NOMO-1 (cell line): ENCODE data around the gene OTOGL.
A peak's percentile ranks its signal among the peaks of the same experiment; 100 is the strongest.
"Not testable (repeated sequence)": the region's sequence is repeated elsewhere in the genome, so short reads cannot be mapped to it uniquely, and the experiment has no call there.

Experiments used
- DNase-seq, 2 experiments: peaks; one replicate each; lab custom pipeline; 2025; ENCODE audit not compliant: unreplicated experiment in 2 of 2; lab: John Stamatoyannopoulos, UW

OTOGL gene, protein sequence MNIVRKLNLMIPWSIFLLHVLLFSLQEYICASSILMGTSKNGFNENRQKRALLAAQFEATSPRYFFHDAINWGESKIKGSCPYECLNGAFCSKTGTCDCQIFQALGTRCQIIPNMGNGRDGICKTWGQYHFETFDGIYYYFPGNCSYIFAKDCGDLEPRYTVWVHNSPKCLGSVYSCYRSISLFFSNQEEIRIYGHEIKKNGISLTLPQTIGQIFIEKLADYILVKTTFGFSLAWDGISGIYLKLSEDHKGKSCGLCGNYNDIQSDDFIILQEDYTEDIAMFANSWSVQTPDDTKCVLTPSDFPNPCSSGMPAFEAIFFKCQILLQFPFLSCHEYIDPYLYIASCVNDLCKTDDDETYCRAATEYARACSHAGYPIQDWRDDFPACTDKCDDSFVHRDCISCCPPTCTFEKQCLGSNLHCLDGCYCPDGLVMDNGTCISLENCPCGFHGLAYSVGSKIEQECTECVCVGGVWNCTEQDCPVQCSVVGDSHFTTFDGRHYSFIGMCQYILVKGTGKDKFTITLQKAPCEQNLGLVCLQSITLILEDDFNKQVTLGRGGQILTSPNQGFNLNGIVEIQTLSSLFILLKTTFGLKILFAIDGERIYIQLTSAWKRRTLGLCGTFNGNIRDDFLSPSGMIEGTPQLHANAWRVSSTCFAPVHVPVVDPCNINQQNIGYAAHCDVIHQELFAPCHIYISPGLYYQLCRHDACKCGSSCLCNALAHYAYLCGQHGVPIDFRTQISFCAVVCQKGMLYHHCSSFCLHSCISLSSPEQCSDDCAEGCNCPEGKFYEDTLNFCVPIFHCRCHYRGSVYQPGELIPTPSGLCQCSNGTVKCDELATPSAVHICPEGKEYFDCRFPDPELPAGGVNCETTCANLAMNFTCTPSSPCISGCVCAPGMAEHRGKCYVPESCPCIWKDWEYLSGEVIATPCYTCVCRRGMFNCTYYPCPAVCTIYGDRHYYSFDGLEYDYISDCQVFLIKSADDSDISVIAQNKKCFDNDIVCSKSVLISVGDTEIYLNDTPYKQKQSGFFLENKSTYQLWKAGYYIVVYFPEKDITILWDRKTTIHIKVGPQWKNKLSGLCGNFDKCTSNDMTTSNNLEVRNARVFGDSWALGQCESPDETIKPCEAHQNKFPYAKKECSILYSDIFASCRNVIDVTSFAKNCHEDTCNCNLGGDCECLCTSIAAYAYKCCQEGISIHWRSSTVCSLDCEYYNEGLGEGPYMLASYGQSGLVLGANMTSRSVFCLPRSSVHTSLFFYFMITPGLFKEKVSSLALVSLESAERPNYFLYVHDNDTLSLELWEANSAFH (N-terminal part only)

DNA sequence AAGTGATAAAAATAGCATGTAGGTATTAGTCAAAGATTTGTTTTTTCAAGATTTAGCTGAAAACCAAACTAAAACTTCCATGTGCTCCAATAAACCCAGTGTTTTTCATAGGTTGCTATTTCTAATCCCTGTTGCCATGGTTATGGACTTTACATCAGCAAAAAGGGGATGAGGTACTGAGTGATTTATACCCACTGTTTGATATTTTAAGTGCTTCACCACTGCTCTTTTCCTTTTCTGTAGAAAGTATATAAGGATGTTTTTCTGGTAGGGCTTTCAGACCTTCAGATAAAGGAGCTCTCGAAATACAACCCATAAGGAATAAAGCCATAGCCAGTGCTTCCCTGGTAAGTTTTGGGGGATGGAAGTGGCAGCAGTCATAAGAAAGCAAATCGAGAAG, at the start of gene OTOGL:
TSS of gene OTOGL (plus strand) at position 279 of the 400 bp plus-strand sequence. CDS start 109,895 bp downstream, outside the sequence.
- DNase-seq: no peak

DNA sequence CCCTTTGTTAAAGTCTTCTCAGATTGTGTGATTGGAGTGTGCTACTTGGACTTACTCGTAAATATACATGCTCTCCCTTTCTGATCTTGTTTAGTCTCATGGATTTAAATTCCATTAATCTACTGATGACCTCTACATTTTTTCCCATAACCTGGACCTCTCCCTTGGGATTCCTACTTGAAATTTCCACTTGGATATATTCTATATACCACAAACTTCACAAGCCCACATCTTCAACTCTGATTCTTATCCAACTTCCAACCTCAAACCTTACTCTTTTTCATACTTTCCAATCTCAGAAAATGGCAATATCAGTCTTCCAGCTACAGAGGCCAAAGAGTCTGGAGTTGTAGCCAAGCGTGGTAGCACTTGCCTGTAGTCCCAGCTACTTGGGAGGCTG, 49.1 kb upstream of the OTOGL start:
- DNase-seq: no peak

DNA sequence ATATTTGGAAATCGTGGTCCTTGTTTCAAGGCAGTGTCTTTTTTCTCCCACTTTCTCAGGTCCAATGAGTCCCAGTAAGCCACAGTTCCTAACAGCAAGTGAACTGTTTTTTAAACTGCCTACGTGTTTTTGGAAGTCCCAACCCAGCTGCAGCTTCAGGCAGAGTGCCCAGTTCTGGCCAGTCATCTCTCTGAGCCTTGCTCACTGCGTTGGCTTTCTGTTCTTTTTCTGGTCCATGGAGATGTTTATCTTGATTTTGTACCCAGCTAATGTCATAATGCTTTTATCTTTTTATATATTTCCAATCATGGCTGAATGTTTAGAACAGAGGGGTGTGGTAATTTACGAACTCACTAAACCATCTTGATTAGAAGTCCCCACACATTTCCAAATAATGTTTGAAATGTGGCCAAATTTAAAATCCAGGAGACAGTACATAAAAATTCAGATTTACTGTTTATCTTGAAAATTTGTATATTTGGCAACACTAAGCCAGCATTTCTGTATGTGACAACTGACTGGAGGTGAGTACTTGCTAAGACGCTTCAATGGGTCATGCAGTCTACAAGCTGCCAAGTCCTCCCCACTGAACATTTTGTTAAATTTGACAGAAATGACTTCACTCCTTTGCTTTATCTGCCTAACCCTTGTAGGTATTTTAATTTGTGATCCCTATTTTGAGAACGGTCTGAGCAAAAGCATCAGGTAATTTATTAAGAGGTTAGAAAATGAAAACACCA, 46.1 kb upstream of the OTOGL start:
- no peak for DNase-seq

DNA sequence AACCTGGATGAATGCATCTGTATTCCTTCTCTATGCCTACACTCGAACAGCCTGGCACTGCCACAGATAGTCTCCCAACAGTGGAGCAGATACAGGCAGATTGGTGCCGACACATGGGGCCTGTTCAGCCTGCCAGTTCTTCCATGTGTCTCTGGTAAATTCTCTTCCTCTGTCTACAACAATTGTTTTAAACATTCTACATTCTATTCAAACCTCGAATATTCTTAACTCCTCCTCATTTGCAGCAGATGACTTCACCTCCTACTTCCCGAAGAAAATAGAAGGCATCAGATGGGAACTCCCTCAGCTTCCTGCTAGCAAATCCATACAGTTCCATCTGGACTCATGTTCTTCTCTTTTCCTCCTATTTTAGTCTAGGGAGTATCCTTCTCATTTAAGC, 43.1 kb upstream of the OTOGL start:
- no peak for DNase-seq

DNA sequence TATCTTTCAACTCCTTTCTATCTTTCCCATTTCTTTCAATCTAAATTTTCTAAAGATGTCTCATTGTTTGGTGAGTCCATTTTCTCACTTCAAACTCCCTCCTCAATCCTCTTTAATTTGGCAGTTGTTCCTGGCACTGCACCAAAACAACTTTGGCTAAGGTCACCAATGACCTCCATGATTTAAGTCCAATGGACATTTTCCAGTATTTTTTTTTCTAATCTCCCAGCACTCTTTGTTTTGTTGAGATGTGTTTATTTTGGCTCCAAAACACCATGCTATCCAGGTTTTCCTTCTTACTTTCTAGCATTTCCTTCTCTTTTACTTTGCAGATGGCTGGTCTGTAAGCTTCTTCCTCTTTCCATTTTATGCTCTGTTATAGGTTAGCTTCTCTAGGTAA, 42.5 kb upstream of the OTOGL start:
- no peak for DNase-seq

DNA sequence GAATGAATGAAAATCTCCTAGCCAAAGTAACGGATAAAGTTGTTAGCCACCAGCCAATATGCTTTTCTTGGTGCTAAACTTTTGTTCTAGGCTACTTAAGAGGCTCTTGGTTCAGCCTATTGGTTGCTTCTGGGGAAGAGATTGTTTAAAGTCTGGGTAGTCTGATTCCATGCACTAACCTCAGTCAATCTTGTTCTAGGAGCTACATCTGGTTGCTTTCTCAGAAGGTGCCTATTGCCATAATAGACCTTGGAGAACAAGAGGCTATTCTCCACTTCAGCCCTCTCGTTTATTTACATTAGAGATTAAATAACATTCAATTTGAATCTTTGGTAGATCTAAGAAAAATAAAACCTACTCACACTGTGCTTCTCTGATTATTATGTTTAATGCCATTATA, 40.8 kb upstream of the OTOGL start:
- no peak for DNase-seq

DNA sequence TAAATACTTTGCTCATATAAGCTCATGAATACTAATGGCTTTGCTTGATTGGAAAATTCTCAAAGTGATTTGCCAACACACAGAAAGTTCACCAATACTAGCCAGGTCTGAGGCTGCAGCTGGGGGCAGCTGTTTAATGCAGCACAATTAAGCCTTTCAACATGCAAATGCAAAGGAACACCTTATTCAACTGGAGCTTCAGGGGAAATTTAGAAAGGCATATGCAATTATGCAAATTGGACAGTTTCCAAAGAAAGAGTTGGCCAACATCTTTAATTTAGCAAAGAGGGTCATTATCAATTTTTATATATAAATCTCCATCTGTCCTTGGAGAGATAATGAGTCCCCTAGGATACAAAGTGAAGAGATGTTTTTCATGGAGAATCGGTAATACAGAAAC, 40.2 kb upstream of the OTOGL start:
- no peak for DNase-seq

DNA sequence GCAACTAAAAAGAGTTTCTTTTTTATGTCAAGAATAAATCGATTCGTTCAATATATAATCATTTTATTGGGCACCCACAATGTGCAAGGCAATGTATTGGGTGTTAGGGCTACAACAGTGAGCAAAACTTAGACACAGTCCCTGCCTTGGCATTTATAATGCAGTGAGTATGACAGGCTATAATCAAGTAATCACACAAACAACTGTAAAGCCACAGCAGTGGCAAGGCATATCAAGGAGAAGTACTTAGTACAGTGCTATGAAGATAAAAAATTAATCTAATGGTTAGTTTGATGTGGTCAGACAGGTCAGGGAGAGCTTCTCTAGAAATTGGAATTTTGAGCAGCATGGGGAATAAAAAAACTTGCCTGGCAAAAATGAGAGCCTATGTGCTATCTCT, 39.5 kb upstream of the OTOGL start:
- no peak for DNase-seq

DNA sequence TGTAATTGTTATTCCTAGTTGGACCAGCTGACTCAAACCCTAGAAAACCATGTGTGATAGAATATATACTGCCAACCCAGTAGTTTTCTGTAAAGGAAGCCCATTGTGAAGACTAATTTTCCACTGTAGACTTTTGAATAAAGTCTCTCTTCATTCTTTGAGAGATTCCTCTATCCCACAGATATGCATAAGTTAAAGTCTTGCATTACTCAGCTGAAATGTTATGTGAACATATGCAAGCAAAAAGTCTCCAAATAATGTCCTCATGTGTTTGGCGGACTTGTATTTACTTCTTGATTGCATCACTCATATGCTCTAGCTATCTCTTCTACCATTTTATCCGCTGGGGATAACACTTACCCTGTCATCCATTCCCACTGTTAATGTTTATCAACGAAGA, 35.1 kb upstream of the OTOGL start:
- no peak for DNase-seq

DNA sequence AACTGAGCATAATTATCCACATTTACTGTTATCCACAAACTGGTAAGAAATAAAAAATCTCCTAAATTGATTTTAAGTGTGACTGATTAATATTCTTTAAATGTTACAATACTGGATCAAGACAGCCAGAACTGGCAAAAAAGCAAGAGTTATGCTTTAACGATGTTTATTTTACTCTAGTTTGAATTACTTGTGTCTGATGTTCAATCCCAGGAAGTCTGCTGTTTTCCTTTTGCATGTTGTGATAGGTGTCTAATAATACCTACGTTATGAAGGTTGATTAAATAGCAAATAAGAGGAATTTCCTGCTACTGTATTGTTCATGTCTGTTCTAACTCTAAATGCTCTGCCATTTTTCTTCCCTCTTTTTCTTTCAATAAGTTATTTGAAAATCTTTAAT, 34.4 kb upstream of the OTOGL start:
- DNase-seq: no peak

DNA sequence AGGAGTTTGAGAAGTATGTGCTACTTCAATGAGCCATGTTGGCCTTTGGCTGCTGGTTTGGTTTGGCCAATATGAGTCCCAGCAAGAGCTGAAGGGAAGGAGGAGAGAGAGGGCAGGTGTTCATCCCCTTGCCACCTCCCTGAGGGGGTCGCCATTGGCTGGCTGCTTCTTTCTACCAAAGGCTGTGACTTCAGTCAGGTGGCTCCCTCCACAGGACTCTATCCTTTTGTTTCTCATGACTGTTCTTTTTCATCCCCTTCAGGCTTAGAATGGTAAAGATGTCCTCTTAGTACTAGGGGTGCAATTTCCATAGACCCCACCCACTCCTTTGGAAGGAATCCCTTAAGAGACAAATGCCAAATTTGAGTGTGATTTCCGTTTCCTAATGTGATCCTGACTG, 31.2 kb upstream of the OTOGL start:
- DNase-seq: no peak

DNA sequence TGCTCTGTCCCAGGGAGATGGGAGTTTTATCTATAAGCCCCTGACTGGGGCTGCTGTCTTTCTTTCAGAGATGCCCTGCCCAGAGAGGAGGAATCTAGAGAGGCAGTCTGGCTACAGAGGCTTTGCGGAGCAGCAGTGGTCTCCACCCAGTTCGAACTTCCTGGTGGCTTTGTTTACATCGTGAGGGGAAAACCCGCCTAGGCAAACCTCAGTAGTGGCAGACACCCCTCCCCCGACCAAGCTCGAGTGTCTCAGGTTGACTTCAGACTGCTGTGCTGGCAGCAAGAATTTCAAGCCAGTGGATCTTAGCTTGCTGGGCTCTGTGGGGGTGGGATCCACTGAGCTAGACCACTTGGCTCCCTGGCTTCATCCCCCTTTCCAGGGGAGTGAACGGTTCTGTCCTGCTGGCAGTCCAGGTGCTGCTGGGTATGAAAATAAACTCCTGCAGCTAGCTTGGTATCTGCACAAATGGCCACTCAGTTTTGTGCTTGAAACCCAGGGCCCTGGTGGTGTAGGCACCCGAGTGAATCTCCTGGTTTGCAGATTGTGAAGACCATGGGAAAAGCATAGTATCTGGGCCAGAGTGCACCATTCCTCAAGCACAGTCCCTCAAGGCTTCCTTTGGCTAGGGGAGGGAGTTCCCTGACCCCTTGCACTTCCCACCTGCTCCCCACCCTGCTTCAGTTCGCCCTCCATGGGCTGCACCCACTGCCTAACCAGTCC, 15.3 kb upstream of the OTOGL start:
- not testable (repeated sequence) for DNase-seq

DNA sequence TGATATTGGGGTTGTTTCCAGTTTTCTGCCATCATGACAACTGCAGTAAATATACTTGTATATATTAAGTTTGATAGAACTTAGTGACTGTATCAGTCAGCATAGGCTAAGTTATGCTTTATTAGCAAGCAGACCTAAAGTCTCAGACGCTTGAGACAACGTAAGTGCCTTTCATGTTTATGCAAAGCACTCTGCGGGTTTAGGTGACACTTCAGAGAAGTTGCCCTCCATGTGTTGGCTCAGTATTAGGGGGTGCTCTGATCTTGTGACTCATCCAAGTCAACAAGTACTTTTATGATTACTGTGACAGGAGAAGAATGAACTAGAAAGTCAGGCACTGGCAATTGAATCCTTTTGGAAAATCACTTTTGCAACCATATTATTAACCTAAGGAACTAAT, 13.3 kb upstream of the OTOGL start:
- no peak for DNase-seq

DNA sequence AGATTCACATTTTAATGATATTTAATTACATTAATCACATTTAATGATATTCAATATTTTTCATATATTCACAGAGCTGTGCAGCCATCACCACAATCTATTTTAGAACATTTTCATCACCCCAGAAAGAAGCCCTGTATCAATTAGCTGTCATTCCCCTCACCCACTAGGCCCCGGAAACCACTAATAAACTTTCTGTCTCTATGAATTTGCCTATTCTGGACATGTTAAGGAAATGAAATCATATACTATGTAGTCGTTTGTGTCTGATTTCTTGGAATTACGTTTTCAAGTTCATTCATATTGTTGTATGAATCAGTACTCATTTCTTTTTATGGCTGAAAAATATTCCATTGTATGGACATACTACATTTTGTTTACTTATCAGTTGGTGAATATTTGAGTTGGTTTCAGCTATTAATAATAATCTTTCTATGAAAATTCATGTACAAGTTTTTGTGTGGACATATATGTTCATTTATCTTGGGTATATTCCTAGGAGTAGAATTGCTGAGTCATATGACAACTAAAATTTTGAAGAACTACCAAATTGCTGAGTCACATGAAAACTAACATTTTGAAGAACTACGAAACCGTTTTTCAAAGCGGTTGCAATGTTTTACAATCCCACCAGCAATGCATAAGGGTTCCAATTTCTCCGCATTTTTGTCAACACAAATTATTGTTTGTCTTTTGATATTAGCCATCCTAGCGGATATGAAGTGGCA, 11.7 kb upstream of the OTOGL start:
- DNase-seq: peak; percentile 11 to 25

DNA sequence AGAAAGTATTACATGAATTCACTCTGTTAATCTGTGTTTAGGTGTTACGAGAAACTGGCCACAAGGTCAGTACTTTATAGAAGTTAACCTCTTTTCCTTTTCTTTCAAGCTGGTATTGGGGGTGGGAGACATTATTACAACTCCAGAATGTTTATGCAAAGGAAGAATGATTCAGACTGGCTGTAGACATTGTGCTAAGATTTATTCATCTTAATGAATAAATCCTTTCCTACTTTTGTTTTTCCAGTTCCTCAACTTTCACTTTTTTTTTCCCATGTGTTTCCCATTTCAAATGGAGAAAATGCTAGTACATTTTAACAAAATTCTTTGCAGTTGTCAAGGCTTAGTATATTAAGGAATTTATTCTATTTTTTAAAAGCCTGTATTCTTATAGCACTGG, 1.3 kb downstream of the OTOGL start:
- DNase-seq: no peak

DNA sequence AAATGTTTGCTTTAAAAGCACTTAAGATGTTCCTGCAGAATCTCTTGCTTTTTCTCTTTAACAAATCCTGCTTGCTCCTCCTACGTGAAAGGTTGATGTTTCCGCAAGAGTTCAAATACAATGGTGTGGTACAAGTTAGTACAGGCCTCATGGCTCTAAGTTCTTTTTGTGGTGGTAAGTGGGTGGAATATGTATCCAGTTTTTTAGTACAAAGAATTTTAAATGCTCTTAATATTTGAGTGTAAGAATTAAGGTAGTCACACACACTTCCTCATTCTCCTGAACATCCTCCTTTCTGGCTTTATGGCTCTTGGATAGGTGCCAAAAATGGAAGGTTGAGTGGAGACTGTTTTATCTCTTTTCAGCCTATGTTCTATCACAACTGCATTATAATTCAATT, 1.8 kb downstream of the OTOGL start:
- DNase-seq: peak; percentile 1 to 29

DNA sequence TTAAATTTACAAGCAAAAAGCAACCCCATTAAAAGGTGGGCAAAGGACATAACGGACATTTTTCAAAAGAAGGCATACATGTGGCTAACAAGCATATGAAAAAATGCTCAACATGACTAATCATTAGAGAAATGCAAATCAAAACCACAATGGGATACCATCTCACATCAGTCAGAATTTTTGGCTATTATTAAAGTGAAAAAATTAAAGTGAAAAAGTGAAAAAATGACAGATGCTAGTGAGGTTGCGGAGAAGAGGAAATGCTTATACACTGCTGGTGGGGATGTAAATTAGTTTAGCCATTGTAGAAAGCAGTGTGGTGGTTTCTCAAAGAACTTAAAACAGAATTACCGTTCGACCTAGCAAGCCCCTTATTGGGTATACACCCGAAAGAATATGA, 7.9 kb downstream of the OTOGL start:
- DNase-seq: no peak

DNA sequence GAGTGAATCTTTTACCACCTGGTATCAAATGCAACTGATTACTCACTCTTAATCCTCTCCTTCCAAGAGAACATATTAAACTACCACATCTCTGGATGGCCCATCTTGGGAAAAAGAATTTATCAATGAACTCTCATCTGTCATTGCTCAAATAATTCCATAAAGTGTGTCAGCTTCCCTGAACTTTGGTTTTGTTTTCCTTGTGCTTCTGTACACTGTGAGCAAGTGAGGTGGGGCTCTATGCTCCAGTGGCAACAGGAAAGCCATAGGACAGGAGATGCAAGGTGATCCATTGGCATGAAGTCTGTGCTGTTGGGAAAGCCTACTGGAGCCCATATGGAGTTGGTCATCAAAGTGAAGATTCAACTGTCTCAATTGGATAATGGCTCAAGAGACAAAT, 17.4 kb downstream of the OTOGL start:
- no peak for DNase-seq
